GM19467 (cell line): ENCODE data around the gene OTUD7B.
"Not testable (repeated sequence)": the region's sequence is repeated elsewhere in the genome, so short reads cannot be mapped to it uniquely, and the experiment has no call there.

Experiments
- ATAC-seq: cut with Tn5 transposase; IDR thresholded peaks from one replicate; pipeline ENCODE4 v1.9.1; 2021; ENCODE audit warnings: mild to moderate bottlenecking, moderate library complexity; ENCODE audit not compliant: unreplicated experiment

The OTUD7B gene

GRCh38 chr1:149962039-149962647, 48.4 kb downstream of the OTUD7B start:
- no peak for ATAC-seq

- not testable (repeated sequence) for ATAC-seq
These were observed 53.0 kb downstream of the OTUD7B start for GRCh38 chr1:149957548-149957947.

GRCh38 chr1:149949911-149950310, 60.6 kb downstream of the OTUD7B start:
- no peak for ATAC-seq

- ATAC-seq: no peak
These were observed 65.3 kb downstream of the OTUD7B start for GRCh38 chr1:149945206-149945605.

- ATAC-seq: no peak
These were observed 67.6 kb downstream of the OTUD7B start for GRCh38 chr1:149942885-149943284.

- no peak for ATAC-seq
These were observed 68.3 kb downstream of the OTUD7B start for GRCh38 chr1:149942207-149942606.

- ATAC-seq: no peak
These were observed 70.1 kb downstream of the OTUD7B start for GRCh38 chr1:149940427-149940826.

GRCh38 chr1:149938668-149939003, 71.9 kb downstream of the OTUD7B start:
- ATAC-seq: not testable (repeated sequence)

- no peak for ATAC-seq
These were observed 72.8 kb downstream of the OTUD7B start for GRCh38 chr1:149937759-149938158.

GRCh38 chr1:149936992-149937705, 73.4 kb downstream of the OTUD7B start:
- ATAC-seq: no peak

GRCh38 chr1:149936170-149936991, 74.1 kb downstream of the OTUD7B start, which contains the start of gene MTMR11:
Gene MTMR11 (minus strand): TSS chr1:149936879. CDS start chr1:149936647, 232 bp downstream.
- no peak for ATAC-seq

GRCh38 chr1:149934356-149934755, 76.2 kb downstream of the OTUD7B start:
- ATAC-seq: no peak

- no peak for ATAC-seq
These were observed 77.3 kb downstream of the OTUD7B start for GRCh38 chr1:149933208-149933607.

- no peak for ATAC-seq
These were observed 78.1 kb downstream of the OTUD7B start for GRCh38 chr1:149932474-149932873.

- ATAC-seq: no peak
These were observed 79.2 kb downstream of the OTUD7B start for GRCh38 chr1:149931212-149931790.

- no peak for ATAC-seq
These were observed 80.7 kb downstream of the OTUD7B start for GRCh38 chr1:149929856-149930255.

GRCh38 chr1:149928401-149928724, 82.2 kb downstream of the OTUD7B start:
- no peak for ATAC-seq

- ATAC-seq: peak; percentile 93
These were observed 82.7 kb downstream of the OTUD7B start, which contains the start of gene SF3B4 for GRCh38 chr1:149927563-149928400. Gene SF3B4 (minus strand): TSS chr1:149927803. CDS start chr1:149927759, 44 bp downstream.

- no peak for ATAC-seq
These were observed 83.4 kb downstream of the OTUD7B start for GRCh38 chr1:149927056-149927562.

- ATAC-seq: no peak
These were observed 84.2 kb downstream of the OTUD7B start for GRCh38 chr1:149926296-149926695.
